B cell (primary cell): ENCODE data around the gene TCHH. TPM values are rescaled to one million over a fixed set of nuclear protein-coding genes. Genes with fewer than 3 reads are reported as not detected.

Source experiments
- ATAC-seq: fragments of 200-7000 bp; cut with Tn5 transposase; one replicate; pipeline ENCODE4 v1.10.0; 2021; ENCODE audit warnings: low read depth, mild to moderate bottlenecking, moderate number of reproducible peaks, moderate library complexity
- CTCF ChIA-PET: fragments of 350-600 bp; sonication (Branson Sonifier 250); formaldehyde crosslinking; loops from one replicate; lab custom pipeline; 2021; ENCODE audit warnings: antibody characterized with exemption, inconsistent platforms; lab: Charles Lee
- POLR2A ChIA-PET: fragments of 350-600 bp; sonication (Branson Sonifier 250); formaldehyde crosslinking; loops from one replicate; lab custom pipeline; 2021; ENCODE audit warnings: antibody characterized with exemption; lab: Charles Lee
- DNase-seq: peaks from one replicate; pipeline ENCODE4 v3.0.0; 2013
- H2AFZ ChIP-seq: 2 replicates; pipeline ENCODE4 v1.6.1; 2012; ENCODE audit warnings: mild to moderate bottlenecking, low read depth, low read length; ENCODE audit not compliant: insufficient read depth, poor library complexity, severe bottlenecking
- H3K27ac ChIP-seq, 2 donors: 1 replicate in 1 of 2; 2 replicates in 1 of 2; pipeline ENCODE4 v1.5.1; 2012 to 2013; ENCODE audit warnings: low read length in 2 of 2, mild to moderate bottlenecking in 2 of 2, moderate library complexity in 1 of 2
- H3K27me3 ChIP-seq, 4 experiments: fragments of 200-600 bp in 1 of 4; sonication (generic) in 1 of 4; replicated peaks in 1 of 4; 1 replicate in 2 of 4; 2 replicates in 2 of 4; pipeline versions ENCODE4 v1.6.1 to v1.7.0; 2013 to 2016; ENCODE audit warnings: low read length in 3 of 4, mild to moderate bottlenecking in 2 of 4, mixed read lengths in 1 of 4, moderate library complexity in 1 of 4; ENCODE audit not compliant: insufficient read depth in 4 of 4, control insufficient read depth in 3 of 4; ENCODE audit errors: control extremely low read depth in 1 of 4
- H3K36me3 ChIP-seq, 2 experiments: replicated peaks in 1 of 2; 1 replicate in 1 of 2; 2 replicates in 1 of 2; pipeline versions ENCODE4 v1.6.1 to v1.7.1; 2013; ENCODE audit warnings: low read length in 1 of 2; ENCODE audit not compliant: insufficient read depth in 2 of 2, control insufficient read depth in 1 of 2; ENCODE audit errors: control extremely low read depth in 1 of 2, extremely low read depth in 1 of 2
- H3K4me1 ChIP-seq, 2 donors: fragments of 200-600 bp in 1 of 2; sonication (generic) in 1 of 2; 1 replicate in 1 of 2; 2 replicates in 1 of 2; pipeline versions ENCODE4 v1.5.1 to v1.6.1; 2013 to 2017; ENCODE audit warnings: low read length in 2 of 2; ENCODE audit not compliant: control insufficient read depth in 2 of 2, insufficient read depth in 2 of 2
- H3K4me2 ChIP-seq: replicated peaks from 2 replicates; pipeline ENCODE3; 2012; ENCODE audit warnings: mild to moderate bottlenecking, low read depth, low read length; ENCODE audit not compliant: poor library complexity, severe bottlenecking
- H3K4me3 ChIP-seq, 5 experiments: fragments of 200-600 bp in 1 of 5; sonication (generic) in 1 of 5; 1 replicate in 3 of 5; 2 replicates in 2 of 5; pipeline versions ENCODE4 v1.5.1 to v1.7.0; 2011 to 2016; ENCODE audit warnings: low read length in 4 of 5, mild to moderate bottlenecking in 4 of 5, low read depth in 2 of 5, control low read depth in 1 of 5, moderate library complexity in 1 of 5; ENCODE audit not compliant: insufficient read depth in 1 of 5; ENCODE audit errors: control extremely low read depth in 1 of 5, extremely low read depth in 1 of 5
- H3K79me2 ChIP-seq: fragments of 200-600 bp; sonication (generic); one replicate; pipeline ENCODE4 v1.6.0; 2016; ENCODE audit warnings: low read length; ENCODE audit not compliant: control insufficient read depth, insufficient read depth
- H3K9ac ChIP-seq: fragments of 200-600 bp; sonication (generic); 2 replicates; pipeline ENCODE4 v1.6.1; 2017; ENCODE audit warnings: mild to moderate bottlenecking, low read length, moderate library complexity
- H3K9me3 ChIP-seq, 3 donors: one replicate each; pipeline versions ENCODE4 v1.6.1 to v1.7.1; 2013; ENCODE audit warnings: low read length in 2 of 3; ENCODE audit not compliant: control insufficient read depth in 2 of 3, insufficient read depth in 1 of 3; ENCODE audit errors: control extremely low read depth in 1 of 3
- H4K20me1 ChIP-seq: 2 replicates; pipeline ENCODE4 v1.6.0; 2012; ENCODE audit warnings: mild to moderate bottlenecking, low read length; ENCODE audit not compliant: insufficient read depth, control insufficient read depth, poor library complexity, severe bottlenecking
- H3K27ac Mint-ChIP-seq: one replicate; pipeline ENCODE4 v1.8.0; 2021; ENCODE audit warnings: mixed read lengths
- H3K27me3 Mint-ChIP-seq: one replicate; pipeline ENCODE4 v1.8.0; 2021; ENCODE audit warnings: mixed read lengths
- H3K4me1 Mint-ChIP-seq: one replicate; pipeline ENCODE4 v1.8.0; 2021; ENCODE audit warnings: mixed read lengths
- H3K4me3 Mint-ChIP-seq: one replicate; pipeline ENCODE4 v1.8.0; 2021; ENCODE audit warnings: mixed read lengths
- H3K9me3 Mint-ChIP-seq: one replicate; pipeline ENCODE4 v1.8.0; 2022; ENCODE audit warnings: mixed read lengths; ENCODE audit not compliant: insufficient read depth
- EZH2 ChIP-seq: IDR thresholded peaks from 2 replicates; pipeline ENCODE4 v1.6.1; 2012; ENCODE audit warnings: borderline replicate concordance, low read depth, mild to moderate bottlenecking, moderate library complexity, low read length; ENCODE audit not compliant: insufficient read depth, poor library complexity, severe bottlenecking
- WGBS: methylation state at CpG from one replicate; pipeline ENCODE4 v1.1.5; 2013; ENCODE audit warnings: missing lambda C conversion rate; ENCODE audit not compliant: insufficient coverage; 5-methylcytosine and 5-hydroxymethylcytosine counted together
- intact Hi-C: fragments of 100-400 bp; cut with micrococcal nuclease; formaldehyde crosslinking; loops from one replicate; pipeline ENCODE4 v1.10.0; 2022
- polyA plus RNA-seq: library from polyadenylated mRNA; depleted of rRNA; stranded (reverse); fragments of >200 nt; gene quantifications from 2 replicates; pipeline ENCODE4 v1.2.3, GENCODE V29; 2012
- total RNA-seq, 2 donors: library from RNA; stranded (reverse); fragments of 120-200 nt in 1 of 2; gene quantifications; 1 replicate in 1 of 2; 2 replicates in 1 of 2; pipeline versions ENCODE4 v1.2.3 to v1.2.4, GENCODE V29; 2013 to 2022
- TF ChIP-seq, protein P1 (sequence below): fragments of 200-600 bp; IDR thresholded peaks from one replicate; pipeline ENCODE4 v1.8.0; 2022; ENCODE audit warnings: antibody characterized with exemption, mild to moderate bottlenecking

The TCHH gene
- total and polyA plus RNA-seq, 2 donors (not counting 1 experiment from before 2014, with no cell fraction given), result not detected

DNA sequence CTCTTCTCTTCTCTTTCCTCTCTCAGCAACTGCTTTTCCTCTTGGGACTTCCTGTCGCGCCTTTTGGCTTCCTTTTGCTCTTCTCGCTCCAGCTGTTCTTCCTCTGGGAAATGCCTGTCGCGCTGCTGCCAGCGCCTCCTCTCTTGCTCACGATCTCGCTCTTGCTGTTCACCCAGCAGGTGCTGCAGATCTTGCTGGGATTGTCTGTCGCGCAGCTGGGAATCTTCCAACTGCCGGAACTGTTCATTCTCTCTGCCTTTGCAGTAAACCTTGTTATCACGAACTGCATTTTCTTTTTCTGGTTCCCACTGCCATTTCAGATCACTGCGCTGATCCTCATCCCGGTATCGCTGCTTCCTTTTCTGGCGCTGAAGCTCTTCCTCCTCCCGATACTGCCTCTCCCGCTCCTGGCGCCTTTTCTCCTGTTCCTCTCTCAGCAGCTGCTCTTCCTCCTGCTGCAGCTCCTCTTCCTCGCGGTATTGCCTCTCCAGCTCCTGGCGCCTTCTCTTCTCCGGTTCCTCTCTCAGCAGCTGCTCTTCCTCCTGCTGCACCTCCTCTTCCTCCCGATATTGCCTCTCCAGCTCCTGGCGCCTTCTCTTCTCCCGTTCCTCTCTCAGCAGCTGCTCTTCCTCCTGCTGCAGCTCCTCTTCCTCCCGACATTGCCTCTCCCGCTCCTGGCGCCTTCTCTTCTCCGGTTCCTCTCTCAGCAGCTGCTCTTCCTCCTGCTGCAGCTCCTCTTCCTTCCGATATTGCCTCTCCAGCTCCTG is 5.8 kb downstream of the TCHH start:
- no peaks in the 10 kb centered on the region for H3K9me3 Mint-ChIP-seq
- Histone ChIP-seq H3K27me3 (peaks cover 0 to 72% (median 65%) of the 10 kb centered on the region in 4 experiments), H2AFZ (peak overlapping the region; percentile 78), H3K79me2 (no peaks in the 10 kb centered on the region), H3K9ac (no peak overlapping the region), H3K36me3 (no peaks in the 10 kb centered on the region), H3K4me1 (peaks cover 46 to 57% of the 10 kb centered on the region in 2 donors), H3K9me3 (peaks cover 0 to 40% (median 0%) of the 10 kb centered on the region in 3 donors), H4K20me1 (no peaks in the 10 kb centered on the region), H3K4me3 (peak overlapping the region in 1 of 5 experiments; percentile 58), H3K4me2 (peak overlapping the region; percentile 85), H3K27ac (no peak overlapping the region)
- peaks cover 6% of the 10 kb centered on the region for H3K4me1 Mint-ChIP-seq
- CTCF ChIA-PET, result interaction anchor here (0.7 to 0.9 kb wide), 2 partner anchors 8 to 77 kb away, joined by 3 to 4 read pairs; no protein-coding TSS in a partner anchor
- intact Hi-C loops, result no loop called here
- WGBS, result 18% methylated on average over 31 of the region's 31 CpGs
- no peak overlapping the region for H3K4me3 Mint-ChIP-seq
- TF ChIP-seq EZH2, result no peak
- TF ChIP-seq, protein P1, sequence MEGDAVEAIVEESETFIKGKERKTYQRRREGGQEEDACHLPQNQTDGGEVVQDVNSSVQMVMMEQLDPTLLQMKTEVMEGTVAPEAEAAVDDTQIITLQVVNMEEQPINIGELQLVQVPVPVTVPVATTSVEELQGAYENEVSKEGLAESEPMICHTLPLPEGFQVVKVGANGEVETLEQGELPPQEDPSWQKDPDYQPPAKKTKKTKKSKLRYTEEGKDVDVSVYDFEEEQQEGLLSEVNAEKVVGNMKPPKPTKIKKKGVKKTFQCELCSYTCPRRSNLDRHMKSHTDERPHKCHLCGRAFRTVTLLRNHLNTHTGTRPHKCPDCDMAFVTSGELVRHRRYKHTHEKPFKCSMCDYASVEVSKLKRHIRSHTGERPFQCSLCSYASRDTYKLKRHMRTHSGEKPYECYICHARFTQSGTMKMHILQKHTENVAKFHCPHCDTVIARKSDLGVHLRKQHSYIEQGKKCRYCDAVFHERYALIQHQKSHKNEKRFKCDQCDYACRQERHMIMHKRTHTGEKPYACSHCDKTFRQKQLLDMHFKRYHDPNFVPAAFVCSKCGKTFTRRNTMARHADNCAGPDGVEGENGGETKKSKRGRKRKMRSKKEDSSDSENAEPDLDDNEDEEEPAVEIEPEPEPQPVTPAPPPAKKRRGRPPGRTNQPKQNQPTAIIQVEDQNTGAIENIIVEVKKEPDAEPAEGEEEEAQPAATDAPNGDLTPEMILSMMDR, result no peak
- no peak overlapping the region for H3K27ac Mint-ChIP-seq
- POLR2A ChIA-PET, result no interaction called here
- H3K27me3 Mint-ChIP-seq, result peaks cover 16% of the 10 kb centered on the region
- ATAC-seq, result no peak
- peak; percentile 33 for DNase-seq

DNA sequence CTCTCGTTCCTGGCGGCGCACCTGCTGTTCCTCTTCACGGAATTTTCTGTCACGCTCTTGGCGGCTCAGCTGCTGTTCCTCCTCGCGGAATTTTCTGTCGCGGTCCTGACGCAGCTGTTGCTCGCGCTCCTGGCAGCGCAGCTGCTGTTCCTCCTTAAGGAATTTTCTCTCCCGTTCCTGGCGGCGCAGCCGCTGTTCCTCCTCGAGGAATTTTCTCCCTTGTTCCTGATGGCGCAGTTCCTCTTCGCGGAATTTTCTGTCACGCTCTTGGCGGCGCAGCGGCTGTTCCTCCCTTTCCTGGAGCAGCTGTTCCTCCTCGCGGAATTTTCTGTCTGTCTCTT is 6.4 kb downstream of the TCHH start:
- Histone ChIP-seq H4K20me1 (no peaks in the 10 kb centered on the region), H3K4me2 (no peak overlapping the region), H2AFZ (no peak overlapping the region), H3K9me3 (peaks cover 0 to 40% (median 0%) of the 10 kb centered on the region in 3 donors), H3K27ac (no peak overlapping the region), H3K36me3 (no peaks in the 10 kb centered on the region), H3K27me3 (peaks cover 0 to 69% (median 60%) of the 10 kb centered on the region in 4 experiments), H3K4me1 (peaks cover 46 to 57% of the 10 kb centered on the region in 2 donors), H3K4me3 (no peak overlapping the region), H3K9ac (no peak overlapping the region), H3K79me2 (no peaks in the 10 kb centered on the region)
- H3K9me3 Mint-ChIP-seq, result no peaks in the 10 kb centered on the region
- no peak overlapping the region for H3K27ac Mint-ChIP-seq
- no peak for TF ChIP-seq EZH2
- TF ChIP-seq, protein P1, result no peak
- ChIA-PET POLR2A (no interaction called here), CTCF (interaction anchor here (0.9 kb wide), 1 partner anchor 9 kb away, joined by 3 read pairs; no protein-coding TSS in a partner anchor)
- no peak for ATAC-seq
- 24% methylated on average over 28 of the region's 28 CpGs for WGBS
- H3K4me3 Mint-ChIP-seq, result no peak overlapping the region
- intact Hi-C loops, result no loop called here
- peaks cover 14% of the 10 kb centered on the region for H3K27me3 Mint-ChIP-seq
- H3K4me1 Mint-ChIP-seq, result peaks cover 6% of the 10 kb centered on the region
- DNase-seq, result no peak
